ENCODE results near the gene ADCY10.

ADCY10 gene

DNA sequence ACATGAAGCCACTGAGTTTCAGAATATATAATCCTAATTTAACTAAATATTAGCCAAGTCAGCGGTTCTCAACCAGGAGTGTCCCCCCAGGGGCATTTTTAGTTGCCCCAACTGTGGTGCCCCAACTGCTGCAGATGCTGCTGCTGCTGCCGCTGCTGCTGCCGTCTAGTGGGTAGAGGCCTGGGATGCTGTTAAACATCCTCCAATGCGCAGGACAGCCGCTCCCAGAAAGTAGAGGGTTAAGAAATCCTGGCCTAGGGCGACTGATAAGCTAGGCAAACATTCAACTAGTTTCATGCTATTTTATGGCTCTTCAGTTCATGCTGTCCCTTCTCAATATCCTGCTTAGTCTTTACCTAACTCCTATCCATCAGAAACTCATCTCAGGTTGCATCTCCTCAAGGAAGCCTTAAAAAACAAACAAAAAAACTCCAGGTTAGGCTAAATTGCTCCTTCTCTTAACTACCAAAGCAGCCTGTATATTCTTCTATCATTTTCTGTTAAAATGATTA, 12.6 kb upstream of the ADCY10 start:
- TF ChIP-seq TAF1 (IDR thresholded peaks at IDR 0.05; ENCODE audit: borderline replicate concordance, insufficient read depth, low read length) = no peak
- TF ChIP-seq, protein P1, sequence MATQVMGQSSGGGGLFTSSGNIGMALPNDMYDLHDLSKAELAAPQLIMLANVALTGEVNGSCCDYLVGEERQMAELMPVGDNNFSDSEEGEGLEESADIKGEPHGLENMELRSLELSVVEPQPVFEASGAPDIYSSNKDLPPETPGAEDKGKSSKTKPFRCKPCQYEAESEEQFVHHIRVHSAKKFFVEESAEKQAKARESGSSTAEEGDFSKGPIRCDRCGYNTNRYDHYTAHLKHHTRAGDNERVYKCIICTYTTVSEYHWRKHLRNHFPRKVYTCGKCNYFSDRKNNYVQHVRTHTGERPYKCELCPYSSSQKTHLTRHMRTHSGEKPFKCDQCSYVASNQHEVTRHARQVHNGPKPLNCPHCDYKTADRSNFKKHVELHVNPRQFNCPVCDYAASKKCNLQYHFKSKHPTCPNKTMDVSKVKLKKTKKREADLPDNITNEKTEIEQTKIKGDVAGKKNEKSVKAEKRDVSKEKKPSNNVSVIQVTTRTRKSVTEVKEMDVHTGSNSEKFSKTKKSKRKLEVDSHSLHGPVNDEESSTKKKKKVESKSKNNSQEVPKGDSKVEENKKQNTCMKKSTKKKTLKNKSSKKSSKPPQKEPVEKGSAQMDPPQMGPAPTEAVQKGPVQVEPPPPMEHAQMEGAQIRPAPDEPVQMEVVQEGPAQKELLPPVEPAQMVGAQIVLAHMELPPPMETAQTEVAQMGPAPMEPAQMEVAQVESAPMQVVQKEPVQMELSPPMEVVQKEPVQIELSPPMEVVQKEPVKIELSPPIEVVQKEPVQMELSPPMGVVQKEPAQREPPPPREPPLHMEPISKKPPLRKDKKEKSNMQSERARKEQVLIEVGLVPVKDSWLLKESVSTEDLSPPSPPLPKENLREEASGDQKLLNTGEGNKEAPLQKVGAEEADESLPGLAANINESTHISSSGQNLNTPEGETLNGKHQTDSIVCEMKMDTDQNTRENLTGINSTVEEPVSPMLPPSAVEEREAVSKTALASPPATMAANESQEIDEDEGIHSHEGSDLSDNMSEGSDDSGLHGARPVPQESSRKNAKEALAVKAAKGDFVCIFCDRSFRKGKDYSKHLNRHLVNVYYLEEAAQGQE (IDR thresholded peaks at IDR 0.05; ENCODE audit: insufficient read depth in 1 of 2, low read depth in 2 of 2, low read length in 2 of 2) = no peak
- TF ChIP-seq FOXP2 (optimal IDR thresholded peaks at IDR 0.05; ENCODE audit: borderline replicate concordance, extremely low read depth, extremely low read length, insufficient read depth) = no peak
- no peak for TF ChIP-seq SIN3A (IDR thresholded peaks at IDR 0.05; ENCODE audit: borderline replicate concordance, insufficient read depth, low read length)
- TF ChIP-seq POLR2AphosphoS5 (IDR thresholded peaks at IDR 0.05; ENCODE audit: low read depth, low read length) = no peak

DNA sequence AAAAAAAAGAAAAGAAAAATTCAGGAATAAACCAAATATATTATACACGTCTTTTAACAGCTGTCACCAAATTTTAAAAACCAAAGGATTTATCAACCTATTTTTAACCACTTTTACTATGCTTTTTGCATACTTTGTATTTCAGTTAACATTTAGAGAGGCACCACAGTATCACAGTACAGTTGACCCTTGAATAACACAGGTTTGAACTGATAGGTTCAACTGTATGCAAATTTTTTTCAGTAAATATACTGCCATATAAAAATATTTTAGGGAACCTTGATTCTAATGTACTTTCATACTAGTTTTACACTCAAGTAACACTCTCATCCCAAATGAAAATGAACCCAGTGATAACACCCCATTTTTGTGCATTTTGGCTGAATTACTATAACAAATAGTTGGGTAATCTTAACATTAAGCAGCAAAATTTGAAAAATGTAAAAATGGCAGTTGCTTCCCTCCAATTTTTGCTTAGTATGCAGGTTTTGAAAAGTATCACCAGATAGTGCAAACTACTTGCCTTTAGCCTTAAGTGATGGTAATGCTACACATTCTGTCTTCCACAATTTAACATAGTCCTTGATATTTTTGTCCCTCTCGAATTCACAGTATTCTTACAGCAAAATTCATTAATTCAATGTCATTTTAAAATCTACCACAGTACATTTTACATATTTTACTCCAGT, 10.8 kb upstream of the ADCY10 start:
- TF ChIP-seq SIN3A (IDR thresholded peaks at IDR 0.05; ENCODE audit: borderline replicate concordance, insufficient read depth, low read length) (no peak), TAF1 (IDR thresholded peaks at IDR 0.05; ENCODE audit: borderline replicate concordance, insufficient read depth, low read length) (no peak)

DNA sequence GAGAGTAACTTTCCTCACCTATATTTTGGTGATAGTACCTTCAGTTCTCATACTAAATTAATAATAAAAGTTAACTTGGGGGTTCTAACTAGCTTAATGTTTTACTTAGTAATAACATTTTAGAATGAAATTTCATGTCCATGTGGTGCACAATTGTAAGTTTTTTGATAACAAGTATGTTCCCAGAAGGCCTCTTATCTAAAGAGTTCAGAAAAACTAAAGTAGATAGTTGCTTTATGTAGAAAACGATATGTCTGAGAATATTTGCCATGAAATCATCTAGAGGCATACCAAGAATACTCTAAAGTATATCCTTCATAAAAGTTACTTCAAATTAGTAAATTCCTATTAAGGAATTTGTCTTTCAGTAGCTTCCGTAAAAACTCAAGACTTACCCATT, 10.2 kb upstream of the ADCY10 start:
- TF ChIP-seq POLR2AphosphoS5 (IDR thresholded peaks at IDR 0.05; ENCODE audit: low read depth, low read length) (no peak), FOXP2 (optimal IDR thresholded peaks at IDR 0.05; ENCODE audit: borderline replicate concordance, extremely low read depth, extremely low read length, insufficient read depth) (no peak), SIN3A (IDR thresholded peaks at IDR 0.05; ENCODE audit: borderline replicate concordance, insufficient read depth, low read length) (no peak), TAF1 (IDR thresholded peaks at IDR 0.05; ENCODE audit: borderline replicate concordance, insufficient read depth, low read length) (no peak)
- TF ChIP-seq, protein P1 (IDR thresholded peaks at IDR 0.05; ENCODE audit: insufficient read depth in 1 of 2, low read depth in 2 of 2, low read length in 2 of 2) = no peak

DNA sequence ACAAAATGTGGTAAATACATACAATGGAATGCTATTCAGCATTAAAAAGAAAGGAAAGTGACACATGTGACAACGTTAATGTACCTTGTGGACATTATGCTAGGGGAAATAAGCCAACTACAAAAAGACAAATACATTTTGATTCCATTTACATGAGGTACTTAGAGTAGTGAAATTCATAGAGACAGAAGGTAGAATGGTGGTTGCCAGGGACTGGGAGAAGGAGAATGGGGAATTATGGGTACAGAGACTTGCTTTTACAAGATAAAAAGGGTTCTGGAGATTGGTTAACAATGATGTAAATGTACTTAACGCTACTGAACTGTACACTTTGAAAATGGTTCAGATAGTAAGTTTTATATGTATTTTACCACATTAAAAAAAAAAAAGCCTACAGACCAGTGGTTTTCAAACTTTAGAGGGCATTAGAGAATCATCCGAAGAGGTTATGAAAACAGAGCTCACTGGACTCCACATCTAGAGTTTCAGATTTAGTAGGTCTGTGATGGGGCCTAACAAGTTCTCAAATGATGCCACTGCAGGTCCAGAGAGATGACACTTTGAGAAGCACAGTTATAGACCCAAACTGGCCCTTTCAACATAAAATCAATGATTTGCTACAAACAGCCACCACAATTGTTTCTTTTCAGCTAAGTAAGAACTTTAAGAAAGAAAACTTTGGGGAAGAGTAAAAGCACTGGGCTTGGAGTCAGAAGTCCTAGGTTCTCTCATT, 9.6 kb upstream of the ADCY10 start:
- no peak for TF ChIP-seq TAF1 (IDR thresholded peaks at IDR 0.05; ENCODE audit: borderline replicate concordance, insufficient read depth, low read length)
- TF ChIP-seq, protein P1 (IDR thresholded peaks at IDR 0.05; ENCODE audit: insufficient read depth in 1 of 2, low read depth in 2 of 2, low read length in 2 of 2) = no peak
- no peak for TF ChIP-seq FOXP2 (optimal IDR thresholded peaks at IDR 0.05; ENCODE audit: borderline replicate concordance, extremely low read depth, extremely low read length, insufficient read depth)
- TF ChIP-seq SIN3A (IDR thresholded peaks at IDR 0.05; ENCODE audit: borderline replicate concordance, insufficient read depth, low read length) = no peak
- no peak for TF ChIP-seq POLR2AphosphoS5 (IDR thresholded peaks at IDR 0.05; ENCODE audit: low read depth, low read length)

DNA sequence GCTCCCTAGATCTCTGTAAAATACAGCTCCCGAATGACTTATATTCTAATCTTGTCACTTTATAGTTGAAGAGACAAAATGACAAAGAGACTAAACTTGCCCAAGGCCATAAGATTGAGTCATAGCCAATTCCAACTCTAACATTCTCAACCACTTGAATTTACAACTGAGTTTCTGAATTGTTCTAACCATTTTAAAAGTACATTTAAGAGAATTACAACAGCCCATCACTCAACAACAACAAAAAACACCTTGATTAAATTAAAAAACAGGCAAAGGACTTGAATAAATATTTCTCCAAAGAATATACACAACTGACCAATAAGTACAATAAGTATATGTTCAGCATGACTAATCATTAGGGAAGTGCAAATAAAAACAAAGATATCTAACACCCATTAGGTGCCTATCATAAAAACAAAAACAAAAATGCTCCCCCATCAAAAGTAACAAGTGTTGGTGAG, 8.7 kb upstream of the ADCY10 start:
- TF ChIP-seq TAF1 (IDR thresholded peaks at IDR 0.05; ENCODE audit: borderline replicate concordance, insufficient read depth, low read length) (no peak), POLR2AphosphoS5 (IDR thresholded peaks at IDR 0.05; ENCODE audit: low read depth, low read length) (no peak), SIN3A (IDR thresholded peaks at IDR 0.05; ENCODE audit: borderline replicate concordance, insufficient read depth, low read length) (no peak), FOXP2 (optimal IDR thresholded peaks at IDR 0.05; ENCODE audit: borderline replicate concordance, extremely low read depth, extremely low read length, insufficient read depth) (no peak)
- TF ChIP-seq, protein P1 (IDR thresholded peaks at IDR 0.05; ENCODE audit: insufficient read depth in 1 of 2, low read depth in 2 of 2, low read length in 2 of 2) = no peak
